Measurements from ENCODE around the gene LCN6. TPM values are rescaled to one million over a fixed set of nuclear protein-coding genes. Genes with fewer than 3 reads are reported as not detected.

LCN6 gene
- total RNA-seq, 4 donors from 2014 or later, result 0.82 to 6.7 (median 2.5) TPM; not detected in 1

DNA sequence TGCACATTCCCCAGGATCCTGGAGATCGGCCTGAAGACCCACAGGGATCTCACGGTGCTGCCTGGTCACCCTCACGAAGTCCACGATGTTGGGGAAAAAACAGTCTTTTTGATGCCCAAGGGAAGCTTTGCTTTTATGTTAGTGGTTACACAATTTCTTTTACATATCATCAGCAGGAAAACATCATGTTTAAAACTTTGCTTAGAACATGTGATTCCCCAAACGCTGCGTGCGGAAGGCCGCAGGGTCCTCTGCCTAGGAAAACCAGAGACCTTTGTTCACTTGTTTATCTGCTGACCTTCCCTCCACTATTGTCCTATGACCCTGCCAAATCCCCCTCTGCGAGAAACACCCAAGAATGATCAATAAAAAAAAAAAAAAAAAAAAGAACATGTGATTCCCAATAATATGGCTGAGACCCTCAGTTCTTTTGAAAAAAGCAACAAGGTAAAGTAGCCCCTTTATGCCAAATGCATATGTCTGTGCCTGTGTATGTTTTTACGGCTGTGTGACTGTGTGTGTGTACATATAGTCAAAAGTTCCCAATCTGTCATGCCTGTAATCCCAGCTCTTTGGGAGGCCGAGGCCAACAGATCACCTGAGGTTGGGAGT, 49.6 kb downstream of the LCN6 start:
- Histone ChIP-seq H3K36me3 (no peaks in the 10 kb centered on the region), H3K4me1 (peaks cover 14 to 48% (median 16%) of the 10 kb centered on the region in 3 donors), H3K4me3 (no peak overlapping the region), H3K9me3 (no peaks in the 10 kb centered on the region), H3K27me3 (peaks cover 0 to 69% (median 6%) of the 10 kb centered on the region in 4 donors), H3K27ac (no peak overlapping the region)
- WGBS, 2 donors, result 79 to 82% methylated on average over 11 of the region's 11 CpGs
- intact Hi-C loops (cut with DNase I), result no loop called here
- TF ChIP-seq, protein P1, sequence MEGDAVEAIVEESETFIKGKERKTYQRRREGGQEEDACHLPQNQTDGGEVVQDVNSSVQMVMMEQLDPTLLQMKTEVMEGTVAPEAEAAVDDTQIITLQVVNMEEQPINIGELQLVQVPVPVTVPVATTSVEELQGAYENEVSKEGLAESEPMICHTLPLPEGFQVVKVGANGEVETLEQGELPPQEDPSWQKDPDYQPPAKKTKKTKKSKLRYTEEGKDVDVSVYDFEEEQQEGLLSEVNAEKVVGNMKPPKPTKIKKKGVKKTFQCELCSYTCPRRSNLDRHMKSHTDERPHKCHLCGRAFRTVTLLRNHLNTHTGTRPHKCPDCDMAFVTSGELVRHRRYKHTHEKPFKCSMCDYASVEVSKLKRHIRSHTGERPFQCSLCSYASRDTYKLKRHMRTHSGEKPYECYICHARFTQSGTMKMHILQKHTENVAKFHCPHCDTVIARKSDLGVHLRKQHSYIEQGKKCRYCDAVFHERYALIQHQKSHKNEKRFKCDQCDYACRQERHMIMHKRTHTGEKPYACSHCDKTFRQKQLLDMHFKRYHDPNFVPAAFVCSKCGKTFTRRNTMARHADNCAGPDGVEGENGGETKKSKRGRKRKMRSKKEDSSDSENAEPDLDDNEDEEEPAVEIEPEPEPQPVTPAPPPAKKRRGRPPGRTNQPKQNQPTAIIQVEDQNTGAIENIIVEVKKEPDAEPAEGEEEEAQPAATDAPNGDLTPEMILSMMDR (IDR thresholded peaks at IDR 0.05), result no peak
- TF ChIP-seq POLR2A (IDR thresholded peaks at IDR 0.05), result no peak
- no peak for DNase-seq

DNA sequence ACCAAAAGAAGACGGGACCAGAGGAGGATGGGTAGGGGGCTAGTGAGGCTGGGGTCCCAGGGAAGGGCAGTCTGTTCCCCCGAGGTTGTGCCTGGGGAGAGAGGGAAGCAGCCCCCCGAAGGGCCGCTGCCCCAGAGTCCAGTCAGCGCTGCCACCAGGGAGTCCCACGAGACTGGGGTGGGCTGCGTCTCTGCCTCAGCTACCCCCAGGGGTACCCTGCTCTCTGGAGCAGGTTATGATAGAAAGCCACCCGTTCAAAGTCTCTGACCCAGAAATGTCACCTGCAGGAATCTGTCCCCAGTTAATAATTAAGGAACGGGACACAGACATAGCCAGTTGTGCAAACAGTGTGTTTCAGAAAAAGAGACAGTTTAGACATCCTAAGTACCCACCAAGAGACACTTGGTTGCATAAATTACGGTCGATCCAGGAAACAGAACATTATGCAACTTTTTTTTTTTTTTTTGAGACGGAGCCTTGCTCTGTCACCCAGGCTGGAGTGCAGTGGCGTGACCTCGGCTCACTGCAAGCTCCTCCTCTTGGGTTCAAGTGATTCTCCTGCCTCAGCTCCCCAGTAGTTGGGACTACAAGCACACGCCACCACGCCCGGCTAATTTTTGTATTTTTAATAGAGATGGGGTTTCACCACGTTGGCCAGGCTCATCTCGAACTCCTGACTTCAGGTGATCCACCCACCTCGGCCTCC, 50.4 kb downstream of the LCN6 start:
- Histone ChIP-seq H3K4me1 (peaks cover 21 to 56% (median 24%) of the 10 kb centered on the region in 3 donors), H3K9me3 (no peaks in the 10 kb centered on the region), H3K36me3 (no peaks in the 10 kb centered on the region), H3K27me3 (peaks cover 0 to 66% (median 6%) of the 10 kb centered on the region in 4 donors), H3K4me3 (no peak overlapping the region), H3K27ac (no peak overlapping the region)
- 47 to 62% methylated on average over 17 to 20 of the region's 20 CpGs for WGBS, 2 donors
- intact Hi-C loops (cut with DNase I), result no loop called here
- no peak for DNase-seq
- TF ChIP-seq, protein P1 (IDR thresholded peaks at IDR 0.05), result no peak
- no peak for TF ChIP-seq POLR2A (IDR thresholded peaks at IDR 0.05)

DNA sequence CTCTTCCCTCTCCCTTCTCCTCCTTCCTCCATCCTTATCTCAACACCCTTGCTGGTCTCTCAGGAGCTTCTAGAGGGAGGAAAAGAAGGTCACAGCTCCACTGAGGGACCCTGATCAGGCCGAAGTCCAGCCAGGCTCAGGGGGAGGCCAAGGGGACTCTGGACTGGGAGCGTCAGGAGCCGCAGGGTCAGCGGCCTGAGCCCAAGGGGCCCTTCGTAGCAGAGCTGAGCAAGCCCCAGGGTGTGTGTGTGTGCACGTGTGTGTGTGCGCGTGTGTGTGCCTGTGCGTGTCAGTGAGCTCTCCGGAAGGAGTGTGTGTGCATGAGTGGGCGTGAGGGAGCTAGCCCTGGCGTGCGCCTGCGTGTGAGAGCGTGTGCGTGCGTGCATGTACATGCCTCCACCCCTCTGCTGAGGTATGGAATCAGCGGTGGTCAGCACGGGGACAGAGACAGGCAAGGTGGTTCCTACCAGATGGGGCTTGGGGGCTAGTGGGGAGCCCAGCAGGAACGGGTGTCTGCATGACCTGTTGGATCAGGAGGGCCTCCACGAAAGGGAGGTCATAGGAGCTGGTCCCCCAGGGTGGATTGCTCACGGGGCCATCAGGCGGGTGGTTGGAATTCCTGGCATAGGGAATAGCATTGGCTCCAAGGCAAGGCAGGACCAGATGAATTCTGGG, 51.0 kb downstream of the LCN6 start:
- intact Hi-C loops (cut with DNase I), result no loop called here
- DNase-seq, result no peak
- peaks cover 24 to 63% (median 25%) of the 10 kb centered on the region in 3 donors for H3K4me1 ChIP-seq

DNA sequence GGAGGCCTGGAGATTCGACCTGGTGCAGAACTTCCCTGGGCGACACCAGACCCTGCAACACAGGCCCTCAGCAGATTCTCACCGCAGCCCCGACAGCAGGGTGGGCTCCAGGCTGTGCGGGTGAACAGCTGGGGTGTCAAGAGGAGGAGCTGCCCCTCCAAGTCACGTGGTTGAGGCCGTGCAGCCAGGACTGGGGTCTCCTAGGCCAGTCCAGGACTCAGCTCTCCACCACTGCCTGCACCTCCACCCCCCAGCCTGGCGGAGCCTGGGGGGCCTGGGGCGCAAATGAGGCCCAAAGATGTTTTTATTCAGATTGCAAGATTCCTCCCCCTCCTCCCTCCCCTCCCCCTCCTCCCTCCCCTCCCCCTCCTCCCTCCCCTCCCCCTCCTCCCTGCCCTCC, 51.8 kb downstream of the LCN6 start:
- peaks cover 24 to 65% (median 25%) of the 10 kb centered on the region in 3 donors for H3K4me1 ChIP-seq
- no peaks in the 10 kb centered on the region for H3K9me3 ChIP-seq
- no peak for DNase-seq
- no peak overlapping the region for H3K4me3 ChIP-seq
- H3K36me3 ChIP-seq, result no peaks in the 10 kb centered on the region
- TF ChIP-seq, protein P1 (IDR thresholded peaks at IDR 0.05), result no peak
- TF ChIP-seq POLR2A (IDR thresholded peaks at IDR 0.05), result no peak
- H3K27ac ChIP-seq, result no peak overlapping the region
- intact Hi-C loops (cut with DNase I), result no loop called here
- H3K27me3 ChIP-seq, result peaks cover 0 to 53% (median 3%) of the 10 kb centered on the region in 4 donors
- WGBS, 2 donors, result 47 to 91% methylated on average over 2 to 3 of the region's 9 CpGs

More for the DNA sequence above, 51.0 kb downstream of the LCN6 start:
- 34 to 51% methylated on average over 10 to 13 of the region's 23 CpGs for WGBS, 2 donors
- Histone ChIP-seq H3K36me3 (no peaks in the 10 kb centered on the region), H3K27me3 (peaks cover 0 to 60% (median 6%) of the 10 kb centered on the region in 4 donors), H3K4me3 (no peak overlapping the region), H3K9me3 (no peaks in the 10 kb centered on the region), H3K27ac (no peak overlapping the region)
- TF ChIP-seq POLR2A (IDR thresholded peaks at IDR 0.05), result no peak
- TF ChIP-seq, protein P1 (IDR thresholded peaks at IDR 0.05), result no peak

DNA sequence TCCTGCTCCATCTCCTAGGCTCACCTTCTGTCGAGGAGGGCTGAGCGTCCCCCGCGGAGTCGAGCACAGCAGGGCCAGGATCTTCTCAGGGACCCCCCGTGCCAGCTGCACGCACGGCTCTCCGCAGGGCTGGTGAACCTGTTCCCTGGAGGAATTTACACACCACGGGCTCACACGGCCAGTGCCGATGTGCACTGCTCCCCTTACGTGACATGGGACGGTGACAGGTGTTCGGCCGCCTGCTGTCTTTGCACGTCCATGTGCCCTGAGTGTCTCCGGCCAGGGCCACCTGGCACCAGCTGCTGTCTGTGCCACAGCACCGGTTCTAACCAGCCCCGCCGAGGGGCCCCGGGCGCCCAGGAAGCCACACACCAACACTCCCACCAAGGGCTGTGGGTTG, 52.4 kb downstream of the LCN6 start:
- Histone ChIP-seq H3K27me3 (peaks cover 0 to 48% (median 1%) of the 10 kb centered on the region in 4 donors), H3K4me1 (peaks cover 24 to 65% (median 25%) of the 10 kb centered on the region in 3 donors), H3K9me3 (no peaks in the 10 kb centered on the region), H3K36me3 (no peaks in the 10 kb centered on the region), H3K27ac (no peak overlapping the region), H3K4me3 (no peak overlapping the region)
- 80% methylated on average over 9 of the region's 23 CpGs; no CpG with 5 or more reads in 1 of the 2 donors for WGBS, 2 donors
- DNase-seq, result no peak
- TF ChIP-seq POLR2A (IDR thresholded peaks at IDR 0.05), result no peak
- TF ChIP-seq, protein P1 (IDR thresholded peaks at IDR 0.05), result no peak
- intact Hi-C loops (cut with DNase I), result no loop called here
